CD4-positive, CD25-positive, alpha-beta regulatory T cell (primary cell): ENCODE measurements around the gene SOS2. TPM values are rescaled to one million over a fixed set of nuclear protein-coding genes. Genes with fewer than 3 reads are reported as not detected.
A peak's percentile ranks its signal among the peaks of the same experiment; 100 is the strongest.
"Not testable (repeated sequence)": the region's sequence is repeated elsewhere in the genome, so short reads cannot be mapped to it uniquely, and the experiment has no call there.

ENCODE experiments used
- ATAC-seq, 2 donors: fragments of 150-1000 bp; cut with Tn5 transposase; one replicate each; pipeline ENCODE4 v1.10.0; 2021; ENCODE audit warnings: low read depth in 2 of 2, moderate number of reproducible peaks in 2 of 2, moderate library complexity in 1 of 2
- DNase-seq, 3 donors: peaks; one replicate each; pipeline versions ENCODE4 v3.0.0 to v3.0.0-alpha.2; 2012 to 2022; ENCODE audit warnings: mixed read lengths in 1 of 3
- H3K27ac ChIP-seq: one replicate; pipeline ENCODE4 v1.7.0; 2013; ENCODE audit warnings: mild to moderate bottlenecking, low read length; ENCODE audit not compliant: insufficient read depth, poor library complexity, severe bottlenecking
- H3K27me3 ChIP-seq: one replicate; pipeline ENCODE4 v1.7.0; 2013; ENCODE audit warnings: low read length; ENCODE audit not compliant: control insufficient read depth, insufficient read depth
- H3K36me3 ChIP-seq: one replicate; pipeline ENCODE4 v1.7.0; 2013; ENCODE audit warnings: mild to moderate bottlenecking, low read length, moderate library complexity; ENCODE audit not compliant: control insufficient read depth, insufficient read depth
- H3K4me1 ChIP-seq: 2 replicates; pipeline ENCODE4 v1.7.0; 2013; ENCODE audit warnings: mild to moderate bottlenecking, low read length; ENCODE audit not compliant: insufficient read depth, control insufficient read depth, poor library complexity, severe bottlenecking
- H3K4me3 ChIP-seq: one replicate; pipeline ENCODE4 v1.7.0; 2013; ENCODE audit warnings: low read depth, mild to moderate bottlenecking, low read length, moderate library complexity
- H3K9me3 ChIP-seq, 2 experiments: 1 replicate in 1 of 2; 2 replicates in 1 of 2; pipeline ENCODE4 v1.7.0; 2013; ENCODE audit warnings: low read length in 2 of 2, mild to moderate bottlenecking in 1 of 2, moderate library complexity in 1 of 2; ENCODE audit not compliant: control insufficient read depth in 2 of 2
- H3K27ac Mint-ChIP-seq, 3 donors: one replicate each; pipeline ENCODE4 v1.8.0; 2020 to 2022; ENCODE audit warnings: mild to moderate bottlenecking in 3 of 3, mixed read lengths in 3 of 3, moderate library complexity in 2 of 3
- H3K27me3 Mint-ChIP-seq: one replicate; pipeline ENCODE4 v1.8.0; 2022; ENCODE audit warnings: mild to moderate bottlenecking, mixed read lengths
- H3K36me3 Mint-ChIP-seq: one replicate; pipeline ENCODE4 v1.8.0; 2020; ENCODE audit warnings: mixed read lengths
- H3K4me1 Mint-ChIP-seq, 4 donors: one replicate each; pipeline ENCODE4 v1.8.0; 2020 to 2022; ENCODE audit warnings: mixed read lengths in 4 of 4, mild to moderate bottlenecking in 1 of 4
- H3K4me3 Mint-ChIP-seq, 4 donors: one replicate each; pipeline ENCODE4 v1.8.0; 2020 to 2022; ENCODE audit warnings: mild to moderate bottlenecking in 4 of 4, mixed read lengths in 4 of 4, moderate library complexity in 3 of 4
- H3K9me3 Mint-ChIP-seq, 7 donors: one replicate each; pipeline ENCODE4 v1.8.0; 2020 to 2022; ENCODE audit warnings: mixed read lengths in 7 of 7, mild to moderate bottlenecking in 3 of 7, moderate library complexity in 2 of 7
- polyA plus RNA-seq, 4 donors: library from polyadenylated mRNA; unstranded; fragments of 300-500 nt; fragmentation: Illumina TruSeq; gene quantifications; one replicate each; pipeline ENCODE4 v1.2.3, GENCODE V29; 2021
- total RNA-seq: library from RNA; stranded (reverse); gene quantifications from one replicate; pipeline ENCODE4 v1.2.3, GENCODE V29; 2022

The SOS2 gene
- total and polyA plus RNA-seq, 5 donors from 2014 or later: 3.6 to 13.2 (median 5.2) TPM

GRCh38 chr14:50084666-50085065, 146.7 kb downstream of the SOS2 start:
- Histone ChIP-seq H3K27ac (peak overlapping the region; percentile 98), H3K9me3 (no peaks in the 10 kb centered on the region), H3K27me3 (no peaks in the 10 kb centered on the region), H3K36me3 (no peaks in the 10 kb centered on the region), H3K4me3 (no peak overlapping the region), H3K4me1 (peaks cover 90% of the 10 kb centered on the region)
- DNase-seq: no peak
- ATAC-seq: no peak
- Mint-ChIP-seq H3K27me3 (no peaks in the 10 kb centered on the region), H3K4me1 (peaks cover 42 to 86% (median 62%) of the 10 kb centered on the region in 4 donors), H3K27ac (peak overlapping the region; percentile 92 to 96 (median 95)), H3K9me3 (no peaks in the 10 kb centered on the region), H3K4me3 (peak overlapping the region in 3 of 4 donors; percentile 49 to 63 (median 52)), H3K36me3 (no peaks in the 10 kb centered on the region)

GRCh38 chr14:50083467-50084337, 147.7 kb downstream of the SOS2 start:
- DNase-seq: peak in 2 of 3 donors; percentile 29 to 49
- no peaks in the 10 kb centered on the region for H3K27me3 ChIP-seq
- H3K9me3 Mint-ChIP-seq: no peaks in the 10 kb centered on the region
- H3K9me3 ChIP-seq: no peaks in the 10 kb centered on the region
- no peaks in the 10 kb centered on the region for H3K36me3 Mint-ChIP-seq
- H3K27ac ChIP-seq: peak overlapping the region; percentile 98
- peaks cover 42 to 82% (median 62%) of the 10 kb centered on the region in 4 donors for H3K4me1 Mint-ChIP-seq
- peak overlapping the region; percentile 75 for H3K4me3 ChIP-seq
- peak overlapping the region; percentile 92 to 96 (median 95) for H3K27ac Mint-ChIP-seq
- peak overlapping the region; percentile 68 to 76 (median 68) for H3K4me3 Mint-ChIP-seq
- peak; percentile 55 to 58 for ATAC-seq
- H3K4me1 ChIP-seq: peaks cover 82% of the 10 kb centered on the region
- no peaks in the 10 kb centered on the region for H3K36me3 ChIP-seq
- H3K27me3 Mint-ChIP-seq: no peaks in the 10 kb centered on the region

GRCh38 chr14:50082784-50083466, 148.5 kb downstream of the SOS2 start:
- peak; percentile 77 to 90 (median 85) for DNase-seq
- Mint-ChIP-seq H3K9me3 (no peaks in the 10 kb centered on the region), H3K4me3 (peak overlapping the region; percentile 68 to 76 (median 68)), H3K4me1 (peaks cover 42 to 78% (median 59%) of the 10 kb centered on the region in 4 donors), H3K27ac (peak overlapping the region; percentile 92 to 96 (median 95)), H3K36me3 (no peaks in the 10 kb centered on the region), H3K27me3 (no peaks in the 10 kb centered on the region)
- Histone ChIP-seq H3K4me3 (peak overlapping the region; percentile 75), H3K27me3 (no peaks in the 10 kb centered on the region), H3K27ac (peak overlapping the region; percentile 98), H3K9me3 (no peaks in the 10 kb centered on the region), H3K36me3 (no peaks in the 10 kb centered on the region), H3K4me1 (peaks cover 74% of the 10 kb centered on the region)
- peak; percentile 79 to 84 for ATAC-seq

GRCh38 chr14:50082308-50082742, 149.1 kb downstream of the SOS2 start:
- no peaks in the 10 kb centered on the region for H3K9me3 ChIP-seq
- no peaks in the 10 kb centered on the region for H3K36me3 ChIP-seq
- ATAC-seq: peak; percentile 60 to 67
- H3K4me1 ChIP-seq: peaks cover 68% of the 10 kb centered on the region
- H3K36me3 Mint-ChIP-seq: no peaks in the 10 kb centered on the region
- peak overlapping the region; percentile 98 for H3K27ac ChIP-seq
- H3K27ac Mint-ChIP-seq: peak overlapping the region; percentile 92 to 96 (median 95)
- H3K4me3 ChIP-seq: peak overlapping the region; percentile 75
- no peaks in the 10 kb centered on the region for H3K27me3 ChIP-seq
- peak overlapping the region; percentile 68 to 78 (median 72) for H3K4me3 Mint-ChIP-seq
- H3K4me1 Mint-ChIP-seq: peaks cover 40 to 75% (median 54%) of the 10 kb centered on the region in 4 donors
- H3K9me3 Mint-ChIP-seq: no peaks in the 10 kb centered on the region
- no peaks in the 10 kb centered on the region for H3K27me3 Mint-ChIP-seq
- DNase-seq: peak; percentile 57 to 79 (median 69)

- H3K4me3 Mint-ChIP-seq: not testable (repeated sequence)
Measured at GRCh38 chr14:50079103-50079502, 152.3 kb downstream of the SOS2 start.

GRCh38 chr14:50073663-50074062, 157.7 kb downstream of the SOS2 start:
- not testable (repeated sequence) for H3K9me3 Mint-ChIP-seq, H3K36me3 Mint-ChIP-seq, H3K36me3 ChIP-seq, H3K4me3 ChIP-seq, DNase-seq, H3K27me3 ChIP-seq, H3K4me1 ChIP-seq, H3K27ac Mint-ChIP-seq, ATAC-seq, H3K9me3 ChIP-seq, H3K27ac ChIP-seq, H3K27me3 Mint-ChIP-seq, H3K4me3 Mint-ChIP-seq
- peaks cover 0 to 29% (median 16%) of the 10 kb centered on the region in 4 donors for H3K4me1 Mint-ChIP-seq

More at GRCh38 chr14:50079103-50079502, 152.3 kb downstream of the SOS2 start:
- H3K4me1 ChIP-seq: peaks cover 36% of the 10 kb centered on the region
- H3K27me3 Mint-ChIP-seq, H3K27ac ChIP-seq, H3K9me3 Mint-ChIP-seq, H3K27me3 ChIP-seq, ATAC-seq, H3K36me3 ChIP-seq, H3K4me3 ChIP-seq, H3K36me3 Mint-ChIP-seq, H3K9me3 ChIP-seq, H3K27ac Mint-ChIP-seq, DNase-seq: not testable (repeated sequence)
- H3K4me1 Mint-ChIP-seq: peaks cover 16 to 61% (median 35%) of the 10 kb centered on the region in 4 donors

GRCh38 chr14:50072395-50072794, 159.0 kb downstream of the SOS2 start:
- Histone ChIP-seq H3K4me3 (no peak overlapping the region), H3K4me1 (no peaks in the 10 kb centered on the region), H3K27me3 (no peaks in the 10 kb centered on the region), H3K27ac (no peak overlapping the region), H3K36me3 (no peaks in the 10 kb centered on the region), H3K9me3 (no peaks in the 10 kb centered on the region)
- H3K27me3 Mint-ChIP-seq: no peaks in the 10 kb centered on the region
- peaks cover 0 to 25% (median 16%) of the 10 kb centered on the region in 4 donors for H3K4me1 Mint-ChIP-seq
- H3K4me3 Mint-ChIP-seq: no peak overlapping the region
- peak overlapping the region in 2 of 3 donors; percentile 14 to 66 for H3K27ac Mint-ChIP-seq
- ATAC-seq (no peak), DNase-seq (no peak)
- peaks cover 10% of the 10 kb centered on the region for H3K36me3 Mint-ChIP-seq
- H3K9me3 Mint-ChIP-seq: peaks cover 0 to 2% (median 0%) of the 10 kb centered on the region in 7 donors
